Ramos (cell line): ENCODE measurements around the gene ZCCHC10.

Experiments used
- in situ Hi-C: fragments of 300-500 bp; cut with MboI; formaldehyde crosslinking; loops from one replicate; pipeline ENCODE4 v1.14.3; 2022; ENCODE audit warnings: low sequenced_read_pairs; ENCODE audit not compliant: unreplicated experiment

Gene ZCCHC10

GRCh38 chr5:133025804-133026663 is at the start of gene ZCCHC10:
Gene ZCCHC10 (minus strand): TSS chr5:133026549. CDS start chr5:133026537, 12 bp downstream.
- in situ Hi-C loops = no loop called here

DNA sequence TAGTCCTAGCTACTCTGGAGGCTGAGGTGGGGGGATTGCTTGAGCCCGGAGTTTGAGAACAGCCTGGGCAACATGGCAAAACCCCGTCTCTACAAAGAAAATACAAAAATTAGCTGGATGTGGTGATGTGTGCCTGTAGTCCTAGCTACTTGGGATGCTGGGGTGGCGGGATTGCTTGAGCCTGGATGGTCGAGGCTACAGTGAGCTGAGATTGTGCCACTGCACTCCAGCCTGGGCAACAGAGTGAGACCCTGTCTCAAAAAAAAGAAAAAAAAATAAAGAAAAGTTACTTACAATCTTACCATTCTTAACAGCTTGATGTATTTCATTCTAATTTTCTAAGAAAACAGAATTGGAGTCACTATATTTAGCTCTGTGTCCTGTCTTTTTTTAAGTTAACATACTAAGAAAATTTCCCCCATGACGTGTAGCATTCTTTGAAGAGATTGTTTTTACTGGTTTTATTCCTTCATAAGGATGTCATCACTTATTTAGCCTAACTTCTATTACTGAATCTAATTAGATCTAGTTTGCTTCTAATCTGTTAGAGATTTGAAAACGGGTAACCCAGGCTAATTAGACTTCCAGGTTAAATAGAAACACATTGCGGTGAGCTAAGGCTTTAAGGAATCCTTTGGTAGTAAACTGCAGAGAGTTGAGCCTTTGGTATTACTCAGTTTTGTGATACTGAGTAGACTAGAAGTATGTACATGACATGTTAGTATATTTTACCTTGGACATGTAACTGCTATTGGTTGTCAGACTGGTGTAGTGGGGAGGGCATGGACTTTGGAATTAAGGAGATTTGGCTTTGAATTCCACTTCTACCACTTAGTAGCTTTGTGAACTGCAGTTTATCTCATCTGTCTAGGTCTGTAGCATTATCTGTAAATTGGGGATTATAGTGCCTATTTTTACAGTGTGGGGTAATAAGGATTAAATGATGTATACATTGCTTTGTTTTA is 49.5 kb upstream of the ZCCHC10 start:
- in situ Hi-C loops = no loop called here

DNA sequence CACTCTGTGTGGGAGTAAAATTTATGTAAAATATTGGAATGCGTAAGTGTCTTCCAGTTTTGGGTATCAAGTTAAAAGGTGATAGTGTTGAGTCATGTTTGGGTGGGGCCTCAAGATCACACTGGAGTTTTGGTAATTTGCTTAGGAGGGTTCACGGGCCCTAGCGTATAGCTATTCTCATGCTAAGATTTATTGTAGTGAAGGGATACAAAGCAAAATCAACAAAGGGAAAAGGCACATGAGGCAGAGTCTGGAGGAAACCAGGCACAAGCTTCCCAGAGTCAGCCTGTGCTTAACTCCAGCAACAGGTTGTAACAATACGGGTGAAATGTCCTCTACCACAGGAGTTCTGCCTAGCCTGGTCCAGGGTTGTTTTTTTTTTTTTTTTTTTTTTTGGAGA is 45.7 kb upstream of the ZCCHC10 start:
- in situ Hi-C loops = no loop called here

- in situ Hi-C loops = no loop called here
Measured at GRCh38 chr5:133066045-133066444, 39.7 kb upstream of the ZCCHC10 start.

- in situ Hi-C loops = no loop called here
Measured at GRCh38 chr5:133065471-133065870, 39.1 kb upstream of the ZCCHC10 start.

- in situ Hi-C loops = no loop called here
Measured at GRCh38 chr5:133063965-133064364, 37.6 kb upstream of the ZCCHC10 start.

DNA sequence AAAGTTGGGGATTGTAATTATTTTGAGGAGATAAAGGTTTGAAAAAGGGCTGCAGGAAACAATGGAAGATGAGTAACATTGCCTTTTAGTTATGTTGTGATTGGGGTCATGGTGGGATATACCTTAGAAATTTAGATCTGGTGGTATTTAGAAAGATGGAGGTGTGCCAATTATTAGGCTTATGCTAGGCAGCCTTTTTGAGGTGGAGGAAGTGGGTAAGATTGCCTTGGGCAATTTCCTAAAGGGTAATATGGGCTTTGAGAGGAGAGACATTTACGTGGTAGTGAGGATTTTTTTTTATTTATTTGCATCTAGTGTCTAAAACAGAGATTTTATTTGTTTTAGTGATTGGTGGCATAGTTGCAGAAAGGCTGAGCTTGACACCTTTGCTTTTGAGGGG is 35.9 kb upstream of the ZCCHC10 start:
- in situ Hi-C loops = no loop called here

- in situ Hi-C loops = no loop called here
Measured at GRCh38 chr5:133059621-133060020, 33.3 kb upstream of the ZCCHC10 start.

- in situ Hi-C loops = no loop called here
Measured at GRCh38 chr5:133056891-133057290, 30.5 kb upstream of the ZCCHC10 start.

DNA sequence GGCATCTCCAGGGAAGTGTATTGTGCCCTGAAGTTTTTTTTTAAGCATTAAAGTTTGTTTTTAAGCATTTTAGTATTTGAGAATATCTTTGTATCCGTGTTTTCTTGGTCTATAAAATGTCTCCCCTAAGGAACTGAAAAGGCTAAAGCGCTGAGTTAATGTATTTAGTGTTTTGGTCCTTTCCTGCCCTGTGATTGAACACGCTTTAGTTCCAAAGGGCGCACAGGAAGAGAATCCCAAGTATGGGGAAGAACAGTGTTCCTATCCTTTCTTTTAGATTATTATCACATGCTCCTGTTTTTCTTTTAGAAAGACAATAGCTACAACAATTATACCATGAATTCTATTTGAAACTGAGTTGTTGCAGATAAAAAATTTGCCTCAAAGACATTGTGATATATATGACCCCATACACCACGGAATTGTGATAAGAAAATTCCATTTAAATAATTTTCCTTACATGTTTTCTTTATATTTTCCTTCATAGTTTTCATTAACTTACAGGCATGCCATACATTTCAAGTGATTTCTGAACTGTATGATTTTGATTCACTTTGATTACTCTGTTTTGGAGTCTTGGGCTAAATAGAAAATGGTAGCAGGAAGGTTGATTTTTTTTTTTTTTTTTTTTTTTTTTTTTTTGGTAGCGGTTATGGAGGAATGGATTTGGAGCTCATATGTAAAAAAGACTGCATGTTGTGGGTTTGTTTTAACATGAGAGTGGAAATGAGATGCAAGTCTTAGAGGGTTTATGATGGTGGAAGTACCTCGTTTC is 28.5 kb upstream of the ZCCHC10 start:
- in situ Hi-C loops = no loop called here

DNA sequence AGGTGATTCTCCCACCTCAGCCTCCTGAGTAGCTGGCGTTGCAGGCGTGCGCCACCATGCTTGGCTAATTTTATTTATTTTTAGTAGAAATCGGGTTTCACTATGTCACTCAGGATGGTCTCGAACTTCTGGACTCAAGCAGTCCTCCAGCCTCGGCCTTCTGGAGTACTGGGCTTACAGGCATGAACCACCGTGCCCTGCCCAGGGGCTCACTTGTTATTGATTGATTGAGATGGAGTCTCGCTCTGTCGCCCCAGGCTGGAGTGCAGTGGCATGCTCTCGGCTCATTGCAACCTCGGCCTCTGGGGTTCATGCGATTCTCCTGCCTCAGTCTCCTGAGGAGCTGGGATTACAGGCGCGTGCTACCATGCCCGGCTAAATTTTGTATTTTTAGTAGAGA is 27.1 kb upstream of the ZCCHC10 start:
- in situ Hi-C loops = no loop called here

- in situ Hi-C loops = no loop called here
Measured at GRCh38 chr5:133052317-133053175, 26.2 kb upstream of the ZCCHC10 start.

DNA sequence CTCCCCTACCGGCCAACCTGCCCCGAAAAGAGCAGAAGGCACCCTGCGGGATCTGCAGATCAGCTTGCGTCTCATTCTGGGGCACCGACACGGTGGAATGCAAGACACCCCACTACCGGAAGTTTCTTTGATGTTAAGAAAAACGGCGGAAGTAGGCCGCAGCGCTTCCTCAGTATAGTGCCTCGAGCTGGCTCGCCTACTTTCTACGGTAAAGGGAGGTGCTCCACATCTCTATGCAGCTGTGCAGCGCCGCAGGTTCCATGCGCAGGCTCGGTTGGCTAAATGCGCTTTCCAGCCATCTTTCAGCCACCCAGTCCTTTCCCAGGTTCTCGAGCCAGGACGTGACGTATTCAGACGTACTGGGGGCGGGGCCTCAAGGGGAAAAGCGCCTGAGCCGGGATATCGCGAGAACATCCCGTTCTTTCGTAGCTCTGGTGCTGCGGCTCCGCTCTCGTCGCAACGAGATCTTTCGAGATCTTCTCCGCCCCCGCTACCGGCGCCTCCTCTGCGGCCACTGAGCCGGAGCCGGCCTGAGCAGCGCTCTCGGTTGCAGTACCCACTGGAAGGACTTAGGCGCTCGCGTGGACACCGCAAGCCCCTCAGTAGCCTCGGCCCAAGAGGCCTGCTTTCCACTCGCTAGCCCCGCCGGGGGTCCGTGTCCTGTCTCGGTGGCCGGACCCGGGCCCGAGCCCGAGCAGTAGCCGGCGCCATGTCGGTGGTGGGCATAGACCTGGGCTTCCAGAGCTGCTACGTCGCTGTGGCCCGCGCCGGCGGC is 25.4 kb upstream of the ZCCHC10 start, which contains the start of gene HSPA4:
TSS of gene HSPA4 (plus strand) at position 472 of the 775 bp plus-strand sequence. CDS start at position 710, 238 bp downstream.
- in situ Hi-C loops = no loop called here

DNA sequence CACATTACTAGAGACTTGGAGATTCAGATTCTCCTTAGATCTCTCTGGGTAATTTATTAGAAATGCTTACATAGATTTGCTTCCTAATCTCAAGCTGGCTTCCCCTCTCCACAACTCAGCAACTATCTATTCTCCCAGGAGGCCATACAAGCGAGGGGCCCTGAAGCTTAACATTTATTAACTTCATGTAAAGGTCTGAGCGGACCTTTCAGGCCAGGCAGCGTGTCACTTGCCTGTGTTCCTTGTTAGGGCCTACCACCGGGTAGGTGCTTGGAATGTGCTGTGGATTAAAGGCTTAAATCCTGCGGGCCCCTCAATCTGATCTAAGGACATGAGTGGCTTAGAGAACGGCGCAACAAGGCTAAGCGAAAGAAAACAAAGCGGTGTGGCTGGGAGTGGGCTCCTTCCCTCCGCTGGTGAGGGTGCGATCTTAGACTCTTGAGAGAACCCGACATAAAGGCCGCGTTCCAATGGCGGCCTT is 24.8 kb upstream of the ZCCHC10 start:
- in situ Hi-C loops = no loop called here

DNA sequence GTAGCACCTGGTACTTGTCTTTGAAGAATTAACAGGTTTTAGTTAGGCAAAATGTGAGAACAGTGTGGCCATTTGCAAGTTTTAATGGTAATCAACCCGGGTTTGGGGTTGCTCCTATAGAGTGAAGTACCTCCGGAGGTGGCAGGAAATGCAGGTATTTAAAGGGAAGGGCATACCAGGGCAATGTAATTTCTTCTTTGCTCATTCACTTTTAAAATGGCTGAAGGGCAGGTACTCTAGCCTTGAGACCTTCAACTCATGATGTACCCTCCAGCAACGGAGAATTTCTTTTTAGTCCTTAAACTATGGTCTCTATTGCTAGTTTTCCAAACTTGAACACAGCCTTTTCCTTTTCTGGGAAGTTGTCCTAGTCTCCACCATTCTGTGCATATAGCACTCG is 24.2 kb upstream of the ZCCHC10 start:
- in situ Hi-C loops = no loop called here

GRCh38 chr5:133049726-133050048 is 23.3 kb upstream of the ZCCHC10 start:
- in situ Hi-C loops = no loop called here

- in situ Hi-C loops = no loop called here
Measured at GRCh38 chr5:133048993-133049725, 22.8 kb upstream of the ZCCHC10 start.

DNA sequence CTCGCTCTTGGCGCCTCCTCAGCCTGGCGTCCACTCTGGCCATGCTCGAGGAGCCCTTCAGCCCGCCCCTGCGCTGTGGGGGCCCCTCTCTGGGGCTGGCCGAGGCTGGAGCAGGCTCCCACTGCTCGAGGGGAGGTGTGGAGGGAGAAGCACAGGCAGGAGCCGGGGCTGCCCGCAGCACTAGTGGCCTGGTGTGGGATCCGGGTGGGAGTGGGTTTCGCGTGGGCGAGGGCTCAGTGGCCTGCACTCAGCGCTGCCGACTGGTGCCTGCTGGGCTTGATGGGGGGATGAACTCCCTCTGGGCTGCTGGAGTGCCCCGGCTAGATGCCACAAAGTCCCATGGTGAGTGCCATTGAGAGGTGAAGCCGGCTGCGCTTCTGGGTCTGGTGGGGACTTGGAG is 21.1 kb upstream of the ZCCHC10 start:
- in situ Hi-C loops = no loop called here
